GDM1 (cell line): Measurements from ENCODE around the gene KCNQ1.

ENCODE experiments used
- DNase-seq: peaks from one replicate; lab custom pipeline; 2025; lab: John Stamatoyannopoulos, UW

Gene KCNQ1

GRCh38 chr11:2423157-2424025, 21.4 kb upstream of the KCNQ1 start:
- no peak for DNase-seq

- no peak for DNase-seq
These were observed 19.9 kb upstream of the KCNQ1 start for GRCh38 chr11:2424811-2425495.

- no peak for DNase-seq
These were observed 19.3 kb upstream of the KCNQ1 start for GRCh38 chr11:2425506-2425905.

DNA sequence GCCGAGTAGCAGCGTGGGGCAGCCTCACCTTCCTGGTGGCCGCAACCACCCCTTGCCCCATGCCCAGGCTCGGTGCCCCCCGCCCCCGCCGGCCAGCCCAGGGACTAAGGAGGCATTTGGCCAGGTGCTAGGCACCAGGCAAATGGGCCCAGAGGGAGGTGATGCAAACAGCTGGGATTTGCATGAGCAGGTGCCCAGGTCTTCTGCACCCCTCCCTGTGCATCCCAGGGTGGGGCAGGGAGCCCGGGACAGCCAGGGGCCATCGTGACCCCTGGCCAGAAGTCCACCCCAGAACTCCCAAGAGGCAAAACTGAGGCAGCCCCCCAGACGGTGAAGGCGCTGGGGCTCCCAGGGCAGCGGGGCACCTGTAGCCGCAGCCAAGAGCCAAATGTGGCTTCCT, 18.6 kb upstream of the KCNQ1 start:
- DNase-seq = no peak

- DNase-seq = no peak
These were observed 17.8 kb upstream of the KCNQ1 start for GRCh38 chr11:2426826-2427521.

DNA sequence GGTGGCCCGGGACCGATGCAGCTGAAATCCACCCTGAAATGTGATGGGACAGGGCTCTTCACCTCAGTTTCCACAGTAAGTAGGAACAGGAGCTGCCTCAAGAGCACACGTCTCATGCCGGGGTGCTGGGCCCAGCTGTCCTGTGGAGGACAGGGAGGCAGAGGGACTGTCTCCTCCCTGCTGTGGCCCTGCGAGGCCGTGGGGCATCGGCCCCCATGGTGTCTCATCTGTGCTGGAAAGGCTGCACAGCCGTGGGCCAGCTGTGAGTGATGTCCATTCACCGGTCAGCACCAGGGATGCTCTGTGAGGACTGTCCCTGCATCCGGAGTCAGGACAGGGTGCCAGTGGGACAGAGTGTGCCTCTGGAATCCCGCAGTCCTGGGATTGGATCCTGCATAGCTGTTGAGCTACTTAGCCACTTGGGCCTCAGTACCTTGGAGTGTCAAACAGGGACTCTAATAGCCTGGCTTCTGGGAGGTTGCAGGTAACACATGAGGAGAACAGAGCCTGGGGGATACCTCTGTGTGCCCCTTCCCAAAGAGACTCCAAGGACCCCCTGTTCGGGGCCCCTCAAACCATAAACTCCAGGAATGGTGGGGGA, 17.0 kb upstream of the KCNQ1 start:
- no peak for DNase-seq

DNA sequence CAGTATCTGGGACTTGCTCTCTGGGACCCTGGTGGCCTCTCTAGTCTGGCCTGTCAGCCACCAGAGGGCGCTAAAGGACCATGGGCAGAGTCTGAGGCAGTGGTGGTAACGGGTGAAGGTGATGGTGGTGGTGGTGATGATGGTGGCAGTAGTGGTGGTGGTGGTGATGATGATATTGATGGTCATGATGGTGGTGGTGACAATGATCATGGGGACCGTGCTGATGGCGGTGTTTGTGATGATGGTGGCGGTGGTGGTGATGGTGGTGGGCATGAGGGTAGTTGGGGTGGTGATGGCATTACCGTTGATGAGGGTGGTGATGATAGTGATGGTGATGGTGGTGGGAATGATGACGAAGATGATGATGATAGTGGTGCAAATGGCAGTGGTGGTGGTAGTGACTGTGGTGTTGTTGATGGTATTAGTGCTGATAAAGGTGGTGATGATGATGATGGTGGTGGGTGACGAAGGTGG, 16.4 kb upstream of the KCNQ1 start:
- DNase-seq = peak; percentile 50

DNA sequence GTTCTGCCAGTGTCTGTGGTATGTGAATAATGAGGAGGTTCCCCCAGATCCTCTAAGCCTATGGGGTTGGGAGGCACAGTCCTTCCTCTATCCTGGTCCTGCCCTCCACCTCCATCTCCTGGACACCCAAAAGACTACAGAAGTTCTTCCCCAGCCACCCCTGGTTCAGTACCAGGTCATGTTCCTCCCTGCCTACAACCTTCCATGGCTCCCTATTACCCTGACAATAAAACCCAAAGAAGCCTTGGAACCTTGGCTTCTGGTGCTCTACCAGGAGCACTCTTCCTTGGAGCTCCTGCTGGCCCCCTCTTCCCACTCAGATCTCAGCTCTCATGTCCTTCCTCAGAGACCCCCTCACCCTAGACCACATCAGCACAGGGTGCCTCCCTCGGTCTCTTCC, 13.4 kb upstream of the KCNQ1 start:
- DNase-seq = no peak

DNA sequence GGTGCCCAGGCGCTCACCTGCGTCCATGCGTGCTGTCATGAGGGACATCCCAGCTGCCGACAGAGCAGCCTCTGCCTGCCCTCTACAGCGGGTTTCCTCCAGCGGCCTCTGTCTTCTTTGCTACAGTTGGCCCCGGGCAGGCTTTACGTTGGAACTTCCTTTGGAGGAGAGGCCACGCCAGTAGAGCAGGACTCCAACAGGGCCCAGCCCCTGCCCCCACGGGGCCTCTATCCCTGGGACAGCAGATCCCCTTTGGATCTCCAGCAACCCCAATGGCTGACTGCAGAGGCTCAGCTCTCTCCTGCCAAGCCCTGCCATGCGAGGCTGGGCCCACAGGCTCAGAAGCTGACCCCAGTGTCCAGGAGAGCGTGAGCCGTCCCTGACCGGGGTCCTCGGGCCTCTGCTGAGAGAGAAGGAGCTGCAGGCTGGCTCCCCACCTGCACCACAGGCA, 12.6 kb upstream of the KCNQ1 start:
- no peak for DNase-seq

DNA sequence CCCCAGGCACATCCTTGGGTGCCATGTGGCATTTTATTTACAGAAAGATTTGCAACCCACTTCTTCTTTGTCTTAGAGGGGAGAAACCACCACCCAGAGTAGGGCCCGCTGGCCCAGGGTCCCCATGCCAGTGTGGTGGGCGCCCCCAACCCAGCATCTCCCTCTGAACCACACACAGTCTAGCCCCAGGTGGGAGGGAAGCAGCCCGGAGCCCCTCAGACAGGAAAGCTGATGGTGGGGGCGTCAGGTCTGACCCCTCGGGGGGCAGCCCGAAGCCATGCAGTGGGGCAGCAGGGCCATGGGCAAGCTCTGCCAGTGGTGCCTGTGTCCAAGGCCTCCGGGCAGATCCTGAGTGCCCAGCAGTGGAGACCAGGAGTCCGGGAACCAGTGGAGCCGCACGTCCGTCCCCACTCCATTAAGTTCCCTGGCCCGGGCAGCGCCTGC, 12.2 kb upstream of the KCNQ1 start:
- no peak for DNase-seq

DNA sequence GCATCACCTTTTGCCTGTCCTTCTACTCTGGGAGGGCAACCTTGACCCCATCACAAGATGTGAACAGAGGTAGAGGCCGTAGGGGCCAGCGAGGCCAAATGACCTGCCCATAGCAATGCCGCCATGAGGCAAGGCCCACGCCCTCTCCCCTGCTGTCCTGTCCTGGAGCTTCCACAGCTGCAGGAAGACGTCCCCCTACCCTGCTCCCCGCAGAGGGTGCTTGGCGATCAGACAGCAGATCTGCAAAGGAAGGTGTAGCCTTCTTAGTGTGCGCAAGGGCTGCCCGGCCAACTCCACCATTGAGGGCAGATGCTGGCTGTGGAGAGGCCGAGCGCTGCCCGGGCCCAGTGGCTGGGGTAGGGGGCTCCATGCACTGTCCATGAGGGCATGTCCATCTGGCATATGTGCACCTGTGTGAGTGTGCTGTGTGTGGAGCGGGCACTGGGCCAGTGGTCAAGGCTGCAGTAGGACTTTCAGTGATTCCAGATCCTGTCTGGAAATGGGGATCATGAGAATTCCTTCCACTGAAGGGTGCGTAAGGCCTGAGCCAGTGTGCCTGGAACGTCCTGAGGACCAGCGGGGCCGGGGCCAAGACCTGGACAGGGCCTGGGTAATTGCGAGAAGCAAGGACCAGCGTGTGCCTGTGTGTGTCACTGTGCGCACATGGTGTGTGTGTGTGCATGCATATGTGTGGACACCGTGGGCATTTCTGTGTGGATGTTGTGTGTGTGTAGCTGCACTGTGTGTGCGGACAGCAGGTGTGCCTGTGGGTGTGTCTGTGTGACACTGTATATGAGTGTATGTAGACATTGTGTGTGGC, 11.5 kb upstream of the KCNQ1 start:
- no peak for DNase-seq

GRCh38 chr11:2434008-2434407, 10.8 kb upstream of the KCNQ1 start:
- no peak for DNase-seq

GRCh38 chr11:2434506-2435255, 10.1 kb upstream of the KCNQ1 start:
- DNase-seq = no peak

- no peak for DNase-seq
These were observed 9.4 kb upstream of the KCNQ1 start for GRCh38 chr11:2435288-2436012.

- DNase-seq = no peak
These were observed 8.7 kb upstream of the KCNQ1 start for GRCh38 chr11:2436013-2436520.

GRCh38 chr11:2436521-2437031, 8.2 kb upstream of the KCNQ1 start:
- DNase-seq = no peak

- no peak for DNase-seq
These were observed 7.3 kb upstream of the KCNQ1 start for GRCh38 chr11:2437516-2437915.

- DNase-seq = no peak
These were observed 5.0 kb upstream of the KCNQ1 start for GRCh38 chr11:2439820-2440219.

DNA sequence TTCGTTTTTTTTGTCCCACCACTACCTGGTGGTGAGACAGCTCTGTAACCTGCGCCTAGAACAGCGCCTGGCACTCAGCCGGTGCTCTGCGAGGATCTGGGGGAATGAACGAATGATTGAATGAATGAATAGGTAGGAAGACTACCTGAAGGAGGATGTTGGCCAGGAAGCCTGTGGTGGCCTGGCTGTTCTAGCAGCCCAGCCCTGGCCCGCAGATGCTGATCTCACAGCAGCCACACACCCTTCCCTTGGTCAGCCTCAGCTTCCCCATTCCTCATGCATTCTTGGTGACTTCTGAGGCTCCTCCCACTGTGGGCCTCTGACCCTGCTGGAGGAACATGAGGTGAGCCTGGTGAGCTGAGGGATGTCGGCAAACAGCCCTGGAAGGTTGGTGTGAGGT, 4.2 kb upstream of the KCNQ1 start:
- peak; percentile 65 for DNase-seq
